ENCODE results near the gene BRPF3.
"Not testable (repeated sequence)": the region's sequence is repeated elsewhere in the genome, so short reads cannot be mapped to it uniquely, and the experiment has no call there.

The BRPF3 gene

DNA sequence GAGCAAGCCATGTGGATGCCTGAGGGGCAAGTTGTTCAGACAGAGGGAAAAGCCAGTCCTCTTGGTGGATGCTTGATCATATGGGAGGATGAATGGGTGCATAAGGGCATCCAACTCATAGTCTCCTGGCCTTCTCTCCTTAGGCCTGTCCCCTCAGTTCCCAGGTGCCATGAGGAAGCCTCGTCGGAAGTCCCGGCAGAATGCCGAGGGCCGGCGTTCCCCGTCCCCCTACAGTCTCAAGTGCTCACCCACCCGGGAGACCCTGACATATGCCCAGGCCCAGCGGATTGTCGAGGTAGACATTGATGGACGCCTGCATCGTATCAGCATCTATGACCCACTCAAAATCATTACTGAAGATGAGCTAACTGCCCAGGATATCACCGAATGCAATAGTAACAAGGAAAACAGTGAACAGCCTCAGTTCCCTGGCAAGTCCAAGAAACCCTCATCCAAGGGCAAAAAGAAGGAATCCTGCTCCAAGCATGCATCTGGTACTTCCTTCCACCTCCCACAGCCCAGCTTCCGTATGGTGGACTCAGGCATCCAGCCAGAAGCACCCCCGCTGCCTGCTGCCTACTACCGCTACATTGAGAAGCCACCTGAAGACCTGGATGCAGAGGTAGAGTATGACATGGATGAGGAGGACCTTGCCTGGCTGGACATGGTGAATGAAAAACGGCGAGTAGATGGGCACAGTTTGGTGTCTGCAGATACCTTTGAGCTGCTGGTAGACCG is 3.8 kb downstream of the BRPF3 start:
- no peak for DNase-seq (ENCODE audit: low read depth in 2 of 2)

DNA sequence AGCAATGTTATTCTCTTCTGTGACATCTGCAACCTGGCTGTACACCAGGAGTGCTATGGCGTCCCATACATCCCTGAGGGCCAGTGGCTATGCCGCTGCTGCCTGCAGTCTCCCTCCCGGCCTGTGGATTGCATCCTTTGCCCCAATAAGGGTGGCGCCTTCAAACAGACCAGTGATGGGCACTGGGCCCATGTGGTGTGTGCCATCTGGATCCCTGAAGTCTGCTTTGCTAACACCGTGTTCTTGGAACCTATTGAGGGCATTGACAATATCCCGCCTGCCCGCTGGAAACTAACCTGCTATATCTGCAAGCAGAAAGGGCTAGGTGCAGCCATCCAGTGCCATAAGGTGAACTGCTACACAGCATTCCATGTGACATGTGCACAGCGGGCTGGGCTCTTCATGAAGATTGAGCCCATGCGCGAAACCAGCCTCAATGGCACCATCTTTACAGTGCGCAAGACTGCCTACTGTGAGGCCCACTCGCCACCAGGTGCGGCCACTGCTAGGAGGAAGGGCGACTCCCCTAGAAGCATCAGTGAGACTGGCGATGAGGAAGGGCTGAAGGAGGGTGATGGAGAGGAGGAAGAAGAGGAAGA is 4.6 kb downstream of the BRPF3 start:
- no peak for DNase-seq (ENCODE audit: low read depth in 2 of 2)

DNA sequence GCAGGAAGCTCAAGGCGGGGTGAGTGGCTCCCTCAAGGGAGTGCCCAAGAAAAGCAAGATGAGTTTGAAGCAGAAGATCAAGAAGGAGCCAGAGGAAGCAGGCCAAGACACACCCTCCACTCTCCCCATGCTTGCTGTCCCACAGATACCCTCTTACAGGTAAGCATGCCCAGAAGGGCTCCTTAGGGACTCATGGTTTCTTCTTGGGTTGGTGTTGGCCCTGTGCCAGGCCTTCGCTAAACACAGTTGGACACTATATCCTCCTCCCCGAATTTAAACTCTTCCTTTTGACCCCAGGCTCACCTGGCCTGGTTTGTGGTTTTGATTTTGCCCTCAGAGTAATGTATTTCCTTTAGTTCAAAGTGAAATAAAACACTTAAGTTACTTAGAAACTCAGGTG is 5.1 kb downstream of the BRPF3 start:
- DNase-seq (ENCODE audit: low read depth in 2 of 2) = no peak

DNA sequence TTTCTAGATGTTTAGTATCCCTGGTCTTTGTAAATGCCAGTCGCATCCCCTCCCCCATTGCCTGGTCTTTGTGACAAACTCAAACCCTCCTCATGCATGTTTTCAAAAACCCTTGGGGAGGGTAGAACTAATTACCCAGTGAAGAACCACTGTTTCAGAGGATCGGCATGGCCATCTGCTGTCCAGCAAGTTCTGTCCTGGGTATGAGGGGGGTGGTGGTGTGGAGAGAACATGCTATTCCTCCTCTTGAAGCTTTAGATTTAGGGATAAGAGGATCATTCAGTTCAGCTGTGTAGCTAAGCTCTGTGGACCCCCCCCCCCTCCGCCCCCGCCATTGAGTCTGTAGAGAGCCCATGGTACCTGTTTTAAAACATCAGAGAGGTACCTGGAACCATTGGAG is 5.6 kb downstream of the BRPF3 start:
- DNase-seq (ENCODE audit: low read depth in 2 of 2) = no peak

- DNase-seq (ENCODE audit: low read depth in 2 of 2) = no peak
Observed at GRCh38 chr6:36204068-36204753, 7.7 kb downstream of the BRPF3 start.

GRCh38 chr6:36207155-36207554 is 10.6 kb downstream of the BRPF3 start:
- no peak for DNase-seq (ENCODE audit: low read depth in 2 of 2)

GRCh38 chr6:36209606-36210005 is 13.1 kb downstream of the BRPF3 start:
- DNase-seq (ENCODE audit: low read depth in 2 of 2) = no peak

DNA sequence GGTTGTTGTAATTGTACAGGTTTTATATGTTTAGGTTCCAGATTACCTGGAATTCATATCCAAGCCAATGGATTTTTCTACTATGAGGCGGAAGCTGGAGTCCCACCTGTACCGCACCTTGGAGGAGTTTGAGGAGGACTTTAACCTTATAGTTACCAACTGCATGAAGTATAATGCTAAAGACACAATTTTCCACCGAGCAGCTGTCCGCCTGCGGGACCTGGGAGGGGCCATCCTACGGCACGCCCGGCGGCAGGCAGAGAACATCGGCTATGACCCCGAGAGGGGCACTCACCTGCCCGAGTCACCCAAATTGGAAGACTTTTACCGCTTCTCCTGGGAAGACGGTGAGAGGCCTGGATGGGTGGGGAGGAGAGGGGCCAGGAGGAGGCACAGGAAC is 13.6 kb downstream of the BRPF3 start:
- no peak for DNase-seq (ENCODE audit: low read depth in 2 of 2)

DNA sequence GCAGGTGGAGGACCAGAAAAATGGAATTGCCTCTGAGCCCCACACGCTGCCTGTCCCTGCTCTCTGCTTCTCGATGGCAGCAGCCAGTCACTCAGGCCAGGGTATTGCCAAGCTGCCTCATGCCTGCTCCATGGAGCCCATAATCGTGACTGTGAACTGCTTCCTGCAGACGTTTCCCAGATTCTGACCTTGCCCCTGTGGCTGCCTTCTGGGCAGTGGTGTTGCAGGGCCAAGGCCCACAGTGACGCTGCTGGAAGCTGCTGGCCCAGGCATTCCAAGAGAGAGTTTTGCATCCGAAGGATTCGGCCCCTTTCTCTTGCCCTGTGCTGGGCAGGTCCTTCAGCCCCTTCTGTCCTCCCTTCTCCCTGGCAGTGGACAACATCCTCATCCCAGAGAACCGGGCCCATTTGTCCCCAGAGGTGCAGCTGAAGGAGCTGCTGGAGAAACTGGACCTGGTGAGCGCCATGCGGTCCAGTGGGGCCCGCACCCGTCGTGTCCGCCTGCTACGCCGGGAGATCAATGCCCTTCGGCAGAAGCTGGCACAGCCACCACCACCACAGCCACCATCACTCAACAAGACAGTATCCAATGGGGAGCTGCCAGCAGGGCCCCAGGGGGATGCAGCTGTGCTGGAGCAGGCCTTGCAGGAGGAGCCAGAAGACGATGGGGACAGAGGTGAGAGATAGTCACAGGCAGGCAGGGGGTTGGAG is 14.5 kb downstream of the BRPF3 start:
- no peak for DNase-seq (ENCODE audit: low read depth in 2 of 2)

DNA sequence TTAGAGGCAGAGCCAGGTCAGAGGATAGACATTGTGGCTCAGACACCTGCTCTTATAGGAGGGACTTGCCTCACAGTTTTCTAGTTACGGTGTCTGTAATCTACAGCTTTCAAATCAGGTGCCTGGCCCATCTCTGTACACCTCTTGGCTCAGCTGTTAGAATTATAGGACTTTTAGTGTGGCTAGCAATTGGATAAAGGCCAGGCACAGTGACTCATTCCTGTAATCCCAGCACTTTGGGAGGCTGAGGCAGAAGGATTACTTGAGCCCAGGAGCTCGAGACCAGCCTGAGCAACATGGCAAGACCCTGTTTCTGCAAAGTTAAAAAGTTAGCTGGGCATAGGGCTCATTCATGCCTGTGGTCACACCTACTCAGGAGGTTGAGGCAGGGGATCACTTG is 20.0 kb downstream of the BRPF3 start:
- DNase-seq (ENCODE audit: low read depth in 2 of 2) = no peak

GRCh38 chr6:36217188-36217587 is 20.6 kb downstream of the BRPF3 start:
- DNase-seq (ENCODE audit: low read depth in 2 of 2) = no peak

DNA sequence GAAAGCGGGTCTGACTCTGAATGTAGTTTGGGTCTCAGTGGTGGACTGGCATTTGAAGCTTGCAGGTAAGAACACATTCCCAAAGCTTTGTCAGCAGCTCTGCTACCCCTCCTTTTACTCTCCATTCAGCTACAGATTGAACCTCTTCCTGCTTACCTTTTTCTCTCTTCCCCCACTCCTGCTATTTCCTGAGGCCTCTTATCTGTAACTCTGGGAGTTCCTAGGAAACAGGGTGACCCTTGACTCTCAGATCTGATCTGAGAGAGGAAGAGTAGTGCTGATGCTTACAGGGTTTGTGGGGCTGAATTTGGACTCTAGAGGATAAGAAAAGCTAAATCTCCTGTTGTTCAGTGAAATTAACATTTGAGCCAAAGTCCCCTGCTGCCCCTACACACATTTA is 21.4 kb downstream of the BRPF3 start:
- DNase-seq (ENCODE audit: low read depth in 2 of 2) = no peak

DNA sequence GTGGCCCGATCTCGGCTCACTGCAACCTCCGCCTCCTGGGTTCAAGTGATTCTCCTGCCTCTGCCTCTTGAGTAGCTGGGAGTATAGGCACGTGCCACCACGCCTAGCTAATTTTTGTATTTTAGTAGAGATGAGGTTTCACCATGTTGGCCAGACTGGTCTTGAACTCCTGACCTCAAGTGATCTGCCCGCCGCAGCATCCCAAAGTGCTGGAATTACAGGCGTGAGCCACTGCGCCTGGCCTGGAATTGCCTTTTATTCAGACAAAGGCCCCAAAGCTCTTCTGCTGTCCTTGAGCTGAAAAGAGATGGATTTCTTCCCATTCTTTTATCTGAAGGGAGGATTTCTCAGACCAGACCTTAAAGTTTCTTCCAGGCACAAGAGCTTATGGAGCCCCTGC is 22.0 kb downstream of the BRPF3 start:
- not testable (repeated sequence) for DNase-seq (ENCODE audit: low read depth in 2 of 2)

- DNase-seq (ENCODE audit: low read depth in 2 of 2) = no peak
Observed at GRCh38 chr6:36219081-36219480, 22.5 kb downstream of the BRPF3 start.

- no peak for DNase-seq (ENCODE audit: low read depth in 2 of 2)
Observed at GRCh38 chr6:36220226-36220625, 23.7 kb downstream of the BRPF3 start.

DNA sequence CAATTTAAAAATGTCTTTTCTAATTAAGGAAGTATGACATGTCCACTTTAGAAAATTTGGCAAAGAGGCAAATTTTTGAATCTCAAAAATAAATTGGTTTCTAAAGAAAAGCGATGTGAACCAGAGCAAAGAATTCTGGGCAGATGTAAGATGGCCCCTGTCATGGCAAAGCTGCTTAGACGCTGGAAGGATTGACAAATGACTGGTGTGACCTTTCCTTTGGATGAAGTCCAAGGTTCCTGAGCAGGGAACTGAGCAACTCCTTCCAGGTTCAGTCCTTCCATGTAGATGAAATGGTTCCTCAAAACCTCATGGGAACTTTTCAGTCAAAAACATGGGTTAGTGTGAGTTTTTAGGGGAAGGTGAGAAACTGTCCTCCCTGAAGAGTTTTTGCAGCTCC is 25.1 kb downstream of the BRPF3 start:
- DNase-seq (ENCODE audit: low read depth in 2 of 2) = no peak

GRCh38 chr6:36222924-36223323 is 26.4 kb downstream of the BRPF3 start:
- DNase-seq (ENCODE audit: low read depth in 2 of 2) = no peak

DNA sequence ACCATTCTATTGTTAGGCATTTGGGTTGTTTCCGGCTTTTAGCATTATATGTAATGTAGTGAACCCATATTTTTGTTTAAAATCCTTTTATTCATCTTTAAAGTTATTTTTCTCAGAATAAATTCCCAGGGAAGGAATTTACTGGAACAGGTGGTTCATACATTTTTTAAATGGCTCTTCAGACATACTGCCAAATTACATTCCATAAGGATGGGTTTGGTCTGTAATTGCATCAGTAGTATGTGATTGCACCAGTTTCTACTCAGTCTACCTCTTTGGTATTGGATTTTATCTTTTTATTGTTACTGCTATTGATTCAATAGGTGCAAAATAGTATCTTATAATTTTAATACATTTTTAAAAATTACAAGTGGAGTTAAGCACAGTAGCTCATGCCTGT is 27.2 kb downstream of the BRPF3 start:
- no peak for DNase-seq (ENCODE audit: low read depth in 2 of 2)

DNA sequence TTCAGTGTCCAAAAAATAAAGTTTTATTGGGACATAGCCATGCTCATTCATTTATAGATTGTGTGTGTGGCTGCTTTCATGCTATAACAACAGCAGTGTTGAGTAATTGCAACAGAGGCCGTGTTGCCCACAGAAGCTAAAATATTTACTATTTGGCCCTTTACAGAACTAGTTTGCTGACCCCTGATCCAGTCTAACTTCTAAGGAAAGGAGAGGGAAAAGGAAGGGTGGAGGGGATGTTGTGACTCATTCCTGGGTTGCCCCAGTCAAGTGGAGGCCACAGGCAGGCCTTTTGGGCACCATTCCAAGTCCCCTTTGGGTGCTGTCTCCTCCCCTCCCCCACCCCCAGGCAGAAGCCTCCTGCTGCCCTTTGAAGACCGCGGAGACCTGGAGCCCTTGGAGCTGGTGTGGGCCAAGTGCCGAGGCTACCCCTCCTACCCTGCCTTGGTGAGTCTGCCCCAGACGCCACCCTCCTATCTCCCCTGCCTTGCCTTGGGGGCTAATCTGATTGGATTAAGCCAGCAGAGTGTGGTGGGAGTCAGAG is 28.4 kb downstream of the BRPF3 start:
- DNase-seq (ENCODE audit: low read depth in 2 of 2) = no peak

DNA sequence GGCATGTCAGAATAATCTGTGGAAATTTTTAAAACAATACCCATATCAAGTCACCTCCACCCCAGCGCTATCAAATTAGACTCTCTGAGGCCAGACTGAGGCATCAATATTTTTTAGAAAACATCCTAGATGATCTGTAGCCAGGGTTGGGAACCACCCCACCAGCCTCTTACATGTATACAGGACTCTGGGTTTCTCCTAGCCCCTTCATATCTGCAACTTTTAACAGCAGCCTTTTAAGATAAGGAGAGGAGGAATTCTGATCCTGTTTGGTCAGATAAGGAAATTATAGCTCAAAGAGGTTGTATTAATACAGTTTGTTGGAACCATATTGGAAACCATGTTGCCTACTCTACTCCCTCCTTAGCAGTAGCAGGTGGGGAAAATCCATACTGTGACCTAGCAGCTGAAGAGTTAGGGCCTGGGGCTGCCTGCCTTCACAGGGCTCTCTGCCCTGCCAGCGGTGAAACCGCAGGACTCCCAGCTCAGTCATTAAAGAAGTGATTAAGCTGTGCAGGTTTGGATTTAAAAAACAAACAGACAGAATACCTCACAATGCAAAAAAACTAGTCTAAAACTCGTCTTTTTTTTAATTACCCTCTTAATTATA is 30.0 kb downstream of the BRPF3 start:
- no peak for DNase-seq (ENCODE audit: low read depth in 2 of 2)

GRCh38 chr6:36227379-36228228 is 31.1 kb downstream of the BRPF3 start:
- DNase-seq (ENCODE audit: low read depth in 2 of 2) = no peak

Measured in stimulated activated CD4-positive, alpha-beta T cell treated with anti-CD3 and anti-CD28 coated beads, Interleukin-12 subunit alpha, Interleukin-12 subunit beta, amount 100 ng/mL, for 24 hours (primary cell).